Measurements from ENCODE around the gene CFAP90.

The CFAP90 gene

GRCh38 chr5:7878381-7878873 is 27.5 kb upstream of the CFAP90 start:
- Histone ChIP-seq H2BK15ac (replicated peaks; ENCODE audit: low read depth) (no peak overlapping the region), H2AK5ac (ENCODE audit: low read length) (no peak overlapping the region), H3K4me3 (ENCODE audit: low read length) (no peak overlapping the region), H3K4ac (ENCODE audit: low read depth, low read length) (no peak overlapping the region), H3K79me2 (ENCODE audit: control insufficient read depth, insufficient read depth, low read length) (peaks cover 6% of the 10 kb centered on the region), H3K56ac (ENCODE audit: low read length) (no peak overlapping the region), H2BK120ac (ENCODE audit: low read depth, low read length) (no peak overlapping the region), H3K9ac (ENCODE audit: low read length) (no peak overlapping the region), H2BK5ac (ENCODE audit: low read length) (no peak overlapping the region), H3K27ac (ENCODE audit: low read depth, low read length) (no peak overlapping the region), H4K8ac (ENCODE audit: low read depth, low read length) (no peak overlapping the region), H3K4me2 (ENCODE audit: low read length) (no peak overlapping the region), H3K36me3 (ENCODE audit: control insufficient read depth, insufficient read depth, low read length) (peaks cover 8% of the 10 kb centered on the region), H4K5ac (ENCODE audit: low read length) (no peak overlapping the region), H3K23ac (ENCODE audit: low read length) (no peak overlapping the region), H3K18ac (ENCODE audit: low read length) (no peak overlapping the region), H3K4me1 (ENCODE audit: control insufficient read depth, low read depth, low read length) (no peaks in the 10 kb centered on the region), H3K79me1 (ENCODE audit: low read length) (peaks cover 14% of the 10 kb centered on the region), H3K27me3 (ENCODE audit: insufficient read depth, low read length, poor library complexity) (no peaks in the 10 kb centered on the region)
- no peak for DNase-seq

- Histone ChIP-seq H3K4me2 (ENCODE audit: low read length) (no peak overlapping the region), H4K5ac (ENCODE audit: low read length) (no peak overlapping the region), H3K4me3 (ENCODE audit: low read length) (no peak overlapping the region), H3K4ac (ENCODE audit: low read depth, low read length) (no peak overlapping the region), H2BK120ac (ENCODE audit: low read depth, low read length) (no peak overlapping the region), H3K79me1 (ENCODE audit: low read length) (peaks cover 17% of the 10 kb centered on the region), H2BK5ac (ENCODE audit: low read length) (no peak overlapping the region), H4K8ac (ENCODE audit: low read depth, low read length) (no peak overlapping the region), H3K56ac (ENCODE audit: low read length) (no peak overlapping the region), H3K79me2 (ENCODE audit: control insufficient read depth, insufficient read depth, low read length) (peaks cover 11% of the 10 kb centered on the region), H3K18ac (ENCODE audit: low read length) (no peak overlapping the region), H2BK15ac (replicated peaks; ENCODE audit: low read depth) (no peak overlapping the region), H3K9ac (ENCODE audit: low read length) (no peak overlapping the region), H3K4me1 (ENCODE audit: control insufficient read depth, low read depth, low read length) (no peaks in the 10 kb centered on the region), H3K36me3 (ENCODE audit: control insufficient read depth, insufficient read depth, low read length) (peaks cover 8% of the 10 kb centered on the region), H2AK5ac (ENCODE audit: low read length) (no peak overlapping the region), H3K27me3 (ENCODE audit: insufficient read depth, low read length, poor library complexity) (no peaks in the 10 kb centered on the region), H3K23ac (ENCODE audit: low read length) (no peak overlapping the region), H3K27ac (ENCODE audit: low read depth, low read length) (no peak overlapping the region)
- DNase-seq, result no peak
- WGBS (ENCODE audit: extremely low coverage, insufficient coverage, low lambda C conversion rate), result no CpG with 5 or more reads among the region's 9 CpGs
These were observed 26.9 kb upstream of the CFAP90 start for GRCh38 chr5:7877851-7878250.

- no peak overlapping the region for H2BK5ac ChIP-seq (ENCODE audit: low read length)
- H3K4ac ChIP-seq (ENCODE audit: low read depth, low read length), result no peak overlapping the region
- peaks cover 8% of the 10 kb centered on the region for H3K36me3 ChIP-seq (ENCODE audit: control insufficient read depth, insufficient read depth, low read length)
- WGBS (ENCODE audit: extremely low coverage, insufficient coverage, low lambda C conversion rate), result no CpG with 5 or more reads among the region's 3 CpGs
- no peak overlapping the region for H3K4me2 ChIP-seq (ENCODE audit: low read length)
- no peak overlapping the region for H3K56ac ChIP-seq (ENCODE audit: low read length)
- H3K18ac ChIP-seq (ENCODE audit: low read length), result no peak overlapping the region
- no peak overlapping the region for H3K27ac ChIP-seq (ENCODE audit: low read depth, low read length)
- no peak overlapping the region for H3K9ac ChIP-seq (ENCODE audit: low read length)
- H3K4me3 ChIP-seq (ENCODE audit: low read length), result no peak overlapping the region
- H3K4me1 ChIP-seq (ENCODE audit: control insufficient read depth, low read depth, low read length), result no peaks in the 10 kb centered on the region
- H2BK120ac ChIP-seq (ENCODE audit: low read depth, low read length), result no peak overlapping the region
- no peak overlapping the region for H4K8ac ChIP-seq (ENCODE audit: low read depth, low read length)
- H3K79me1 ChIP-seq (ENCODE audit: low read length), result peaks cover 21% of the 10 kb centered on the region
- no peak overlapping the region for H4K5ac ChIP-seq (ENCODE audit: low read length)
- H3K23ac ChIP-seq (ENCODE audit: low read length), result no peak overlapping the region
- H2AK5ac ChIP-seq (ENCODE audit: low read length), result no peak overlapping the region
- DNase-seq, result no peak
- H3K79me2 ChIP-seq (ENCODE audit: control insufficient read depth, insufficient read depth, low read length), result peaks cover 17% of the 10 kb centered on the region
- H2BK15ac ChIP-seq (replicated peaks; ENCODE audit: low read depth), result no peak overlapping the region
- H3K27me3 ChIP-seq (ENCODE audit: insufficient read depth, low read length, poor library complexity), result no peaks in the 10 kb centered on the region
These were observed 25.9 kb upstream of the CFAP90 start for GRCh38 chr5:7876867-7877266.

- Histone ChIP-seq H4K8ac (ENCODE audit: low read depth, low read length) (no peak overlapping the region), H3K4me1 (ENCODE audit: control insufficient read depth, low read depth, low read length) (no peaks in the 10 kb centered on the region), H3K4ac (ENCODE audit: low read depth, low read length) (no peak overlapping the region), H2BK120ac (ENCODE audit: low read depth, low read length) (no peak overlapping the region), H3K18ac (ENCODE audit: low read length) (no peak overlapping the region), H4K5ac (ENCODE audit: low read length) (no peak overlapping the region), H3K27me3 (ENCODE audit: insufficient read depth, low read length, poor library complexity) (no peaks in the 10 kb centered on the region), H3K27ac (ENCODE audit: low read depth, low read length) (no peak overlapping the region), H3K79me2 (ENCODE audit: control insufficient read depth, insufficient read depth, low read length) (peaks cover 32% of the 10 kb centered on the region), H3K4me3 (ENCODE audit: low read length) (no peak overlapping the region), H3K4me2 (ENCODE audit: low read length) (no peak overlapping the region), H3K79me1 (ENCODE audit: low read length) (peaks cover 21% of the 10 kb centered on the region), H3K9ac (ENCODE audit: low read length) (no peak overlapping the region), H2BK5ac (ENCODE audit: low read length) (no peak overlapping the region), H2AK5ac (ENCODE audit: low read length) (no peak overlapping the region), H3K56ac (ENCODE audit: low read length) (no peak overlapping the region), H3K23ac (ENCODE audit: low read length) (no peak overlapping the region), H3K36me3 (ENCODE audit: control insufficient read depth, insufficient read depth, low read length) (peaks cover 8% of the 10 kb centered on the region), H2BK15ac (replicated peaks; ENCODE audit: low read depth) (no peak overlapping the region)
- no peak for DNase-seq
- WGBS (ENCODE audit: extremely low coverage, insufficient coverage, low lambda C conversion rate), result no CpG with 5 or more reads among the region's 4 CpGs
These were observed 24.2 kb upstream of the CFAP90 start for GRCh38 chr5:7875151-7875550.

GRCh38 chr5:7874639-7875038 is 23.7 kb upstream of the CFAP90 start:
- no peak overlapping the region for H2BK120ac ChIP-seq (ENCODE audit: low read depth, low read length)
- no peak overlapping the region for H3K18ac ChIP-seq (ENCODE audit: low read length)
- H2BK5ac ChIP-seq (ENCODE audit: low read length), result no peak overlapping the region
- DNase-seq, result no peak
- no peak overlapping the region for H3K4me2 ChIP-seq (ENCODE audit: low read length)
- no peak overlapping the region for H3K4ac ChIP-seq (ENCODE audit: low read depth, low read length)
- no peak overlapping the region for H3K23ac ChIP-seq (ENCODE audit: low read length)
- H4K5ac ChIP-seq (ENCODE audit: low read length), result no peak overlapping the region
- no peak overlapping the region for H4K8ac ChIP-seq (ENCODE audit: low read depth, low read length)
- no peaks in the 10 kb centered on the region for H3K4me1 ChIP-seq (ENCODE audit: control insufficient read depth, low read depth, low read length)
- H3K27ac ChIP-seq (ENCODE audit: low read depth, low read length), result no peak overlapping the region
- WGBS (ENCODE audit: extremely low coverage, insufficient coverage, low lambda C conversion rate), result no CpG with 5 or more reads among the region's 2 CpGs
- H3K4me3 ChIP-seq (ENCODE audit: low read length), result no peak overlapping the region
- H3K36me3 ChIP-seq (ENCODE audit: control insufficient read depth, insufficient read depth, low read length), result peaks cover 8% of the 10 kb centered on the region
- peaks cover 36% of the 10 kb centered on the region for H3K79me2 ChIP-seq (ENCODE audit: control insufficient read depth, insufficient read depth, low read length)
- no peak overlapping the region for H2BK15ac ChIP-seq (replicated peaks; ENCODE audit: low read depth)
- no peak overlapping the region for H3K56ac ChIP-seq (ENCODE audit: low read length)
- no peaks in the 10 kb centered on the region for H3K27me3 ChIP-seq (ENCODE audit: insufficient read depth, low read length, poor library complexity)
- no peak overlapping the region for H2AK5ac ChIP-seq (ENCODE audit: low read length)
- H3K79me1 ChIP-seq (ENCODE audit: low read length), result peaks cover 19% of the 10 kb centered on the region
- H3K9ac ChIP-seq (ENCODE audit: low read length), result no peak overlapping the region

- H3K4me3 ChIP-seq (ENCODE audit: low read length), result no peak overlapping the region
- H3K9ac ChIP-seq (ENCODE audit: low read length), result no peak overlapping the region
- no peaks in the 10 kb centered on the region for H3K4me1 ChIP-seq (ENCODE audit: control insufficient read depth, low read depth, low read length)
- DNase-seq, result no peak
- H3K23ac ChIP-seq (ENCODE audit: low read length), result no peak overlapping the region
- H3K4ac ChIP-seq (ENCODE audit: low read depth, low read length), result no peak overlapping the region
- no peak overlapping the region for H3K27ac ChIP-seq (ENCODE audit: low read depth, low read length)
- peaks cover 8% of the 10 kb centered on the region for H3K36me3 ChIP-seq (ENCODE audit: control insufficient read depth, insufficient read depth, low read length)
- no peak overlapping the region for H4K8ac ChIP-seq (ENCODE audit: low read depth, low read length)
- no peak overlapping the region for H2BK15ac ChIP-seq (replicated peaks; ENCODE audit: low read depth)
- H2AK5ac ChIP-seq (ENCODE audit: low read length), result no peak overlapping the region
- peaks cover 19% of the 10 kb centered on the region for H3K79me1 ChIP-seq (ENCODE audit: low read length)
- H3K4me2 ChIP-seq (ENCODE audit: low read length), result no peak overlapping the region
- H3K18ac ChIP-seq (ENCODE audit: low read length), result no peak overlapping the region
- peaks cover 42% of the 10 kb centered on the region for H3K79me2 ChIP-seq (ENCODE audit: control insufficient read depth, insufficient read depth, low read length)
- no peak overlapping the region for H2BK120ac ChIP-seq (ENCODE audit: low read depth, low read length)
- no peak overlapping the region for H3K56ac ChIP-seq (ENCODE audit: low read length)
- no peak overlapping the region for H4K5ac ChIP-seq (ENCODE audit: low read length)
- H2BK5ac ChIP-seq (ENCODE audit: low read length), result no peak overlapping the region
- no CpG with 5 or more reads among the region's 9 CpGs for WGBS (ENCODE audit: extremely low coverage, insufficient coverage, low lambda C conversion rate)
- H3K27me3 ChIP-seq (ENCODE audit: insufficient read depth, low read length, poor library complexity), result no peaks in the 10 kb centered on the region
These were observed 22.3 kb upstream of the CFAP90 start for GRCh38 chr5:7873216-7873615.

Data from mesendoderm (in vitro differentiated cells).